Left cardiac atrium (tissue), 2 donors: Measurements from ENCODE around the gene KHDC1L. TPM values are rescaled to one million over a fixed set of nuclear protein-coding genes. Genes with fewer than 3 reads are reported as not detected.

Experiments
- total RNA-seq, 2 donors: library from RNA; stranded (reverse); fragmentation: NEBNext Ultra II Directional; extraction: Animal tissue kit (Norgen Biotek cat#: 25700); gene quantifications; one replicate each; pipeline ENCODE4 v1.2.1, GENCODE V29; 2021
- donor health status: DM: no; HTN: yes; CAD: no; lungs with severe emphysema.
- donor health status: DM: yes; HTN: yes; CAD: no.

The KHDC1L gene
- total RNA-seq, 2 donors from 2014 or later = not detected

Other genes starting within 250 kb of the KHDC1L start
- gene KHDC1, start 37.7 kb upstream of the KHDC1L start, total RNA-seq = 1 to 10 TPM; 2.1 to 4.1 TPM
- not detected for gene DPPA5, start 128.8 kb upstream of the KHDC1L start, total RNA-seq
- gene KHDC3L, start 137.2 kb upstream of the KHDC1L start, total RNA-seq = not detected
- gene OOEP, start 144.4 kb upstream of the KHDC1L start, total RNA-seq = under 1 TPM in 1 of 2 donors, not detected in 1; 0.24 TPM
- gene DDX43, start 169.3 kb upstream of the KHDC1L start, total RNA-seq = under 1 TPM; 0.80 to 0.86 TPM
- gene CGAS, start 226.8 kb upstream of the KHDC1L start, total RNA-seq = 1 to 10 TPM; 2.0 to 2.2 TPM
- gene MTO1, start 236.2 kb upstream of the KHDC1L start, total RNA-seq = 10 to 100 TPM; 24.7 to 28.1 TPM